Stimulated activated CD8-positive, alpha-beta memory T cell treated with anti-CD3 and anti-CD28 coated beads, Interleukin-4, amount 100 ng/mL, for 1 hour (primary cell): ENCODE data around the gene ARID3A.

ENCODE experiments used
- DNase-seq, 2 donors: peaks; one replicate each; pipeline ENCODE4 v3.0.0-alpha.2; 2020; ENCODE audit warnings: low read depth in 2 of 2, low spot score in 1 of 2

Gene ARID3A

GRCh38 chr19:960601-960938 lies 34.7 kb downstream of the ARID3A start:
- DNase-seq = no peak

GRCh38 chr19:961866-962620 lies 36.2 kb downstream of the ARID3A start:
- no peak for DNase-seq

GRCh38 chr19:962683-963400 lies 37.0 kb downstream of the ARID3A start:
- no peak for DNase-seq

- DNase-seq = no peak
Measured at GRCh38 chr19:963486-963951, 37.7 kb downstream of the ARID3A start.

- DNase-seq = no peak
Measured at GRCh38 chr19:964116-964520, 38.3 kb downstream of the ARID3A start.

- DNase-seq = no peak
Measured at GRCh38 chr19:964761-965694, 39.2 kb downstream of the ARID3A start.

- DNase-seq = no peak
Measured at GRCh38 chr19:966485-967088, 40.8 kb downstream of the ARID3A start.

GRCh38 chr19:970695-971094 lies 44.9 kb downstream of the ARID3A start:
- DNase-seq = no peak

- no peak for DNase-seq
Measured at GRCh38 chr19:971795-972194, 46.0 kb downstream of the ARID3A start.

GRCh38 chr19:972281-972680 lies 46.4 kb downstream of the ARID3A start:
- no peak for DNase-seq

GRCh38 chr19:973726-974563 lies 48.1 kb downstream of the ARID3A start:
- no peak for DNase-seq

GRCh38 chr19:974564-975257 lies 48.9 kb downstream of the ARID3A start:
- DNase-seq = no peak

- DNase-seq = no peak
Measured at GRCh38 chr19:976476-976875, 50.6 kb downstream of the ARID3A start.

- DNase-seq = no peak
Measured at GRCh38 chr19:977058-977464, 51.2 kb downstream of the ARID3A start.

- no peak for DNase-seq
Measured at GRCh38 chr19:979318-979741, 53.5 kb downstream of the ARID3A start.

GRCh38 chr19:980133-980998 lies 54.5 kb downstream of the ARID3A start:
- DNase-seq = no peak

- peak; percentile 36 to 55 for DNase-seq
Measured at GRCh38 chr19:982567-983170, 56.8 kb downstream of the ARID3A start.
